SU-DHL-6 (cell line): ENCODE data around the gene MASP2.
"Not testable (repeated sequence)": the region's sequence is repeated elsewhere in the genome, so short reads cannot be mapped to it uniquely, and the experiment has no call there.

Source experiments
- CTCF ChIP-seq: fragments of 200-600 bp; sonication (generic); IDR thresholded peaks from one replicate; pipeline ENCODE4 v1.5.1; 2017; ENCODE audit warnings: antibody characterized with exemption, mild to moderate bottlenecking, low read length, moderate library complexity; ENCODE audit not compliant: insufficient read depth, poor library complexity, severe bottlenecking
- EZH2phosphoT487 ChIP-seq: fragments of 200-600 bp; sonication (generic), shearing (Covaris generic); conservative IDR thresholded peaks from 2 replicates; pipeline ENCODE4 v1.6.1; 2018; ENCODE audit warnings: mild to moderate bottlenecking, antibody characterized with exemption, low read length, moderate library complexity, mixed read lengths

GRCh38 chr1:11073398-11073797 lies 26.4 kb upstream of the MASP2 start:
- not testable (repeated sequence) for TF ChIP-seq CTCF, EZH2phosphoT487
